Smooth muscle cell (in vitro differentiated cells): Measurements from ENCODE around the gene CA12. TPM values are rescaled to one million over a fixed set of nuclear protein-coding genes. Genes with fewer than 3 reads are reported as not detected.

ENCODE experiments used
- DNase-seq: peaks from one replicate; lab custom pipeline; 2025; ENCODE audit not compliant: unreplicated experiment; lab: John Stamatoyannopoulos, UW
- H2AFZ ChIP-seq: fragments of 200-600 bp; sonication (generic); 2 replicates; pipeline ENCODE4 v1.6.0; 2016; ENCODE audit warnings: antibody characterized with exemption, low read depth, mild to moderate bottlenecking
- H3F3A ChIP-seq: fragments of 200-600 bp; sonication (generic); 2 replicates; pipeline ENCODE4 v1.6.0; 2017; ENCODE audit warnings: antibody characterized with exemption, low read depth
- H3K27ac ChIP-seq: fragments of 200-600 bp; sonication (generic); 2 replicates; pipeline ENCODE4 v1.5.1; 2016; ENCODE audit warnings: low read depth, mild to moderate bottlenecking
- H3K27me3 ChIP-seq: fragments of 200-600 bp; sonication (generic); 2 replicates; pipeline ENCODE4 v1.6.1; 2016; ENCODE audit warnings: low read depth, mild to moderate bottlenecking
- H3K36me3 ChIP-seq: fragments of 200-600 bp; sonication (generic); 2 replicates; pipeline ENCODE4 v1.5.1; 2016; ENCODE audit warnings: low read depth
- H3K4me1 ChIP-seq: fragments of 200-600 bp; sonication (generic); 2 replicates; pipeline ENCODE4 v1.5.1; 2016; ENCODE audit warnings: low read depth
- H3K4me2 ChIP-seq: fragments of 200-600 bp; sonication (generic); 2 replicates; pipeline ENCODE4 v1.6.0; 2016; ENCODE audit warnings: mild to moderate bottlenecking
- H3K4me3 ChIP-seq: fragments of 200-600 bp; sonication (generic); 2 replicates; pipeline ENCODE4 v1.5.1; 2016; ENCODE audit warnings: mild to moderate bottlenecking
- H3K79me2 ChIP-seq: fragments of 200-600 bp; sonication (generic); 2 replicates; pipeline ENCODE4 v1.6.0; 2016; ENCODE audit warnings: low read depth, mild to moderate bottlenecking
- H3K9ac ChIP-seq: fragments of 200-600 bp; sonication (generic); 2 replicates; pipeline ENCODE4 v1.6.0; 2016; ENCODE audit warnings: low read depth
- H3K9me3 ChIP-seq: fragments of 200-600 bp; sonication (generic); replicated peaks from 2 replicates; pipeline ENCODE4 v1.5.1; 2016; ENCODE audit warnings: low read depth
- H4K20me1 ChIP-seq: fragments of 200-600 bp; sonication (generic); 2 replicates; pipeline ENCODE4 v1.6.0; 2016; ENCODE audit warnings: low read depth
- WGBS: methylation state at CpG from one replicate; pipeline ENCODE4 v1.1.7; 2016; ENCODE audit warnings: low lambda C conversion rate; 5-methylcytosine and 5-hydroxymethylcytosine counted together
- polyA plus RNA-seq: library from polyadenylated mRNA; unstranded; fragments of >200 nt; fragmentation: Nextera tagmentation; extraction: Ambion mirVana; gene quantifications from 2 replicates; pipeline ENCODE4 v1.2.1, GENCODE V29; 2016
- total RNA-seq: library from RNA; depleted of rRNA; stranded (reverse); fragments of >200 nt; gene quantifications from 2 replicates; pipeline ENCODE4 v1.2.3, GENCODE V29; 2014
- TF ChIP-seq, protein P1 (sequence below): fragments of 200-600 bp; sonication (generic); IDR thresholded peaks from 2 replicates; pipeline ENCODE4 v1.5.1; 2017; ENCODE audit warnings: borderline replicate concordance, mild to moderate bottlenecking, antibody characterized with exemption; ENCODE audit not compliant: insufficient read depth, poor library complexity, severe bottlenecking

The CA12 gene
- total and polyA plus RNA-seq, 2 experiments from 2014 or later, result 13.5 to 14.0 TPM

DNA sequence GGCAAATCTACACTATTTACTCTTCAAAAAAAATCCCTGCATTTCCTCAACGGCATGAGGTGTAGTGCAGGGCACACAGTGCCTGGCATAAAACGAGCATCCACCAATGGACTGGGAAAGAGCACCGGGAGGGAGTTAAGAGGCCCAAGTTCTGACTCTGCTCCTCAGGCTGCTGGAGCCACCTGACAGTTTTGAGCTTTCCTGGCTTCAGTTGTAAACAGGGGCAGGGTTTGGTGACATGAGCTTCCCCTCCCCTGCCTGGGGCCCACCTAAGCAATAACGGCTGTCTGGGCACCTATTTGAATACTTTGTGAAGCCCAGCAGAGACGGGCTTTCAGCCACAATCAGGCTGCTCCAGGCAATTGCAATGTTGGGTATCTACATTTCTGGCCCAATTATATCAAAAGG, 16.4 kb downstream of the CA12 start:
- no peaks in the 10 kb centered on the region for H3K79me2 ChIP-seq
- H3K9me3 ChIP-seq, result no peaks in the 10 kb centered on the region
- no peaks in the 10 kb centered on the region for H3K27me3 ChIP-seq
- no peak for DNase-seq
- no peak overlapping the region for H3K27ac ChIP-seq
- no peaks in the 10 kb centered on the region for H3K4me1 ChIP-seq
- 90% methylated on average over 5 of the region's 5 CpGs for WGBS
- H3K9ac ChIP-seq, result no peak overlapping the region
- no peak overlapping the region for H3K4me3 ChIP-seq
- no peak overlapping the region for H3K4me2 ChIP-seq
- no peaks in the 10 kb centered on the region for H3K36me3 ChIP-seq
- no peak overlapping the region for H2AFZ ChIP-seq
- no peaks in the 10 kb centered on the region for H3F3A ChIP-seq
- TF ChIP-seq, protein P1, sequence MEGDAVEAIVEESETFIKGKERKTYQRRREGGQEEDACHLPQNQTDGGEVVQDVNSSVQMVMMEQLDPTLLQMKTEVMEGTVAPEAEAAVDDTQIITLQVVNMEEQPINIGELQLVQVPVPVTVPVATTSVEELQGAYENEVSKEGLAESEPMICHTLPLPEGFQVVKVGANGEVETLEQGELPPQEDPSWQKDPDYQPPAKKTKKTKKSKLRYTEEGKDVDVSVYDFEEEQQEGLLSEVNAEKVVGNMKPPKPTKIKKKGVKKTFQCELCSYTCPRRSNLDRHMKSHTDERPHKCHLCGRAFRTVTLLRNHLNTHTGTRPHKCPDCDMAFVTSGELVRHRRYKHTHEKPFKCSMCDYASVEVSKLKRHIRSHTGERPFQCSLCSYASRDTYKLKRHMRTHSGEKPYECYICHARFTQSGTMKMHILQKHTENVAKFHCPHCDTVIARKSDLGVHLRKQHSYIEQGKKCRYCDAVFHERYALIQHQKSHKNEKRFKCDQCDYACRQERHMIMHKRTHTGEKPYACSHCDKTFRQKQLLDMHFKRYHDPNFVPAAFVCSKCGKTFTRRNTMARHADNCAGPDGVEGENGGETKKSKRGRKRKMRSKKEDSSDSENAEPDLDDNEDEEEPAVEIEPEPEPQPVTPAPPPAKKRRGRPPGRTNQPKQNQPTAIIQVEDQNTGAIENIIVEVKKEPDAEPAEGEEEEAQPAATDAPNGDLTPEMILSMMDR, result no peak
- H4K20me1 ChIP-seq, result no peaks in the 10 kb centered on the region

DNA sequence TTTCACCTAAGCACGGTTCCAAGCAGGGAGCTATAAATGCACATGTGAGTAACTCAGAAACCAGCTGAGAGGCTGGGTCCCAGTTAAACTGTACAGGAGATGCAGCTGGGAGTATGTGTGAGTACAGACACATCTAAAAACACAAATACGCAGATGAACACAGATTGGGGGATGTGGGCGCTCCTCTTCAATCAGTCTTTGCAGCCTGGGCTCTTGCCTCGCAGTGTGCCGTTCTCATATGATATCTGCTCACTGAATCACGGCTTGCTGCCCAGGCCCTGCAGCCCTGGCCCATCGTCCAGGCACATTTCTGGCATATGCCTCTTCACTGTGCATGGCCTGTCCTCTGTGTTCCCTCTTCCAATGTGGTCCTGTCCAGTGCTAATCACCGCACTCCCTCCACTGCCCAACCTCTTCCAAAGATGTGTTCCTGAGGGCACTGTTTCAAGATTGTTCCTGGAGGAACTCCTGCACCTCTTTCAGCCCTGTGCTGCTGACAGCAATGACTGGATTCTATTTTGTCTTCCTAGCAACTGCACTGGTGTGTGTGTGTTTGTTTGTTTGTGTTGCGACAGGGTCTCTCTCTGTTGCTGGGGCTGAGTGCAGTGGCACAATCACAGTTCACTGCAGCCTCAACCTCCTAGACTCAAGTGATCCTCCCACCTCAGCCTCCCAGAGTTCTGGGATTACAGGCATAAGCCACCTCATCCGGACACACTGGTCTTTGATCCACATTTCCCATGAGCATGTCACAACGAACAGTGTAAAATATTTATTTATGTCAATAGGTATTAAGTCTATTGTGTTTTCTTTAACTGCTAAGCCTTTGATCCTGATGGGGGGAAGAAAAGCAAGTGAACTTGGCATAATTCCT, 17.0 kb downstream of the CA12 start:
- Histone ChIP-seq H3K4me3 (no peak overlapping the region), H3K4me1 (no peaks in the 10 kb centered on the region), H4K20me1 (no peaks in the 10 kb centered on the region), H3K79me2 (no peaks in the 10 kb centered on the region), H3K27me3 (no peaks in the 10 kb centered on the region), H3K9ac (no peak overlapping the region), H3K4me2 (no peak overlapping the region), H2AFZ (no peak overlapping the region), H3K9me3 (no peaks in the 10 kb centered on the region), H3K36me3 (no peaks in the 10 kb centered on the region), H3K27ac (no peak overlapping the region), H3F3A (no peaks in the 10 kb centered on the region)
- TF ChIP-seq, protein P1, result no peak
- 84% methylated on average over 11 of the region's 11 CpGs for WGBS
- DNase-seq, result no peak

DNA sequence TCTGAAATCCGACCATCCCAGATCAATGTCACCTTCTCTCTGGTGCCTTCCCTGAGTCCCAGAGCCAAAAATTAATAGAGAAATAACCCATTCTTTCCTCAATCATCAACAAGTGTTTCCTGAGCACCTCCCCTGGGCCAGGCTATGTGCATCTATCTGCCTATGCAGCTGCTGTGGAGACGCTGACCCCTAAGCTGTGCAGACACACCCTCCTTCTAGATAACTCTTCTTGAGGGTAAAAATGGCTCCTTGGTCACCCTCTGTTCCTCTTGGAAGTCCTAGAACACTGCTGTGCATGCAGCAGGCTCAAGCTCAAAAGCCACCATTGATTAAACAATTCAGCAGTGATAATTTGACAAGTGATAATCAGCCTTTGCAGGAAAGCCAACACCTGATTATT, 18.4 kb downstream of the CA12 start:
- H3K36me3 ChIP-seq, result no peaks in the 10 kb centered on the region
- no peak overlapping the region for H3K27ac ChIP-seq
- WGBS, result 95% methylated on average over 2 of the region's 2 CpGs
- DNase-seq, result no peak
- TF ChIP-seq, protein P1, result no peak
- H2AFZ ChIP-seq, result no peak overlapping the region
- H4K20me1 ChIP-seq, result no peaks in the 10 kb centered on the region
- H3K9ac ChIP-seq, result no peak overlapping the region
- H3K79me2 ChIP-seq, result no peaks in the 10 kb centered on the region
- no peaks in the 10 kb centered on the region for H3F3A ChIP-seq
- no peak overlapping the region for H3K4me2 ChIP-seq
- no peaks in the 10 kb centered on the region for H3K4me1 ChIP-seq
- no peaks in the 10 kb centered on the region for H3K9me3 ChIP-seq
- H3K27me3 ChIP-seq, result no peaks in the 10 kb centered on the region
- no peak overlapping the region for H3K4me3 ChIP-seq

DNA sequence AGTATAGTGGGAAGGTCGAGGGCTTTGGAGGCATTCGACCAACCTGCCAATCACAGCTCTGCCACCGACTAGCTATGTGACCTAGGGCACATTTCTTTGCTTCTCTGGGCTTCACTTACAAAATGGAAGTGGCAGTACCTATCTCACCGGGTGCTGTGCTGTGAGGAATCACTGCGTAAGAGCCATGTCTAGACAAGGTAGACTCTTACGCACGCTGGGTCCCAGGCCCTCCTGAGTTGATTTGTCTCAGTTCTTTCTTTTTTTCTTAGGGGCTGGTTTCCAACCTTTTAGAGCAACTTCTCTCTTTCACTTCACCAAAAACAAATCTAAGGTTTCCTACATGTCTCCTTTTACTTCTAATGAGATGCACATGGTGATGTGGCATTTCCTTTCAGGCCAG, 18.8 kb downstream of the CA12 start:
- Histone ChIP-seq H3K79me2 (no peaks in the 10 kb centered on the region), H3F3A (no peaks in the 10 kb centered on the region), H3K4me2 (no peak overlapping the region), H3K9me3 (no peaks in the 10 kb centered on the region), H3K27me3 (no peaks in the 10 kb centered on the region), H3K4me3 (no peak overlapping the region), H3K36me3 (no peaks in the 10 kb centered on the region), H3K9ac (no peak overlapping the region), H4K20me1 (no peaks in the 10 kb centered on the region), H3K4me1 (no peaks in the 10 kb centered on the region), H2AFZ (no peak overlapping the region), H3K27ac (no peak overlapping the region)
- WGBS, result 94% methylated on average over 7 of the region's 7 CpGs
- TF ChIP-seq, protein P1, result no peak
- no peak for DNase-seq
